Measurements from ENCODE around the gene SLC48A1.

SLC48A1 gene

GRCh38 chr12:47778881-47779280 lies 5.8 kb downstream of the SLC48A1 start:
- no peak for DNase-seq

GRCh38 chr12:47779301-47779942 lies 6.4 kb downstream of the SLC48A1 start:
- DNase-seq: peak; percentile 70 to 84

GRCh38 chr12:47779943-47780504 lies 7.0 kb downstream of the SLC48A1 start:
- DNase-seq: no peak

- DNase-seq: no peak
Measured at GRCh38 chr12:47781479-47782371, 8.7 kb downstream of the SLC48A1 start.

GRCh38 chr12:47782372-47782770 lies 9.3 kb downstream of the SLC48A1 start:
- DNase-seq: no peak

GRCh38 chr12:47783024-47783755 lies 10.2 kb downstream of the SLC48A1 start:
- DNase-seq: no peak

GRCh38 chr12:47783821-47784819 lies 11.1 kb downstream of the SLC48A1 start:
- no peak for DNase-seq

GRCh38 chr12:47785036-47785886 lies 12.2 kb downstream of the SLC48A1 start:
- no peak for DNase-seq

- DNase-seq: no peak
Measured at GRCh38 chr12:47785887-47786661, 13.0 kb downstream of the SLC48A1 start.

- DNase-seq: no peak
Measured at GRCh38 chr12:47786662-47787280, 13.7 kb downstream of the SLC48A1 start.

- DNase-seq: no peak
Measured at GRCh38 chr12:47787596-47788319, 14.7 kb downstream of the SLC48A1 start.

GRCh38 chr12:47789141-47789540 lies 16.1 kb downstream of the SLC48A1 start:
- no peak for DNase-seq

- DNase-seq: no peak
Measured at GRCh38 chr12:47789712-47790489, 16.9 kb downstream of the SLC48A1 start.

GRCh38 chr12:47790676-47791350 lies 17.8 kb downstream of the SLC48A1 start:
- no peak for DNase-seq

- no peak for DNase-seq
Measured at GRCh38 chr12:47791351-47791746, 18.3 kb downstream of the SLC48A1 start.

- DNase-seq: no peak
Measured at GRCh38 chr12:47791874-47792273, 18.8 kb downstream of the SLC48A1 start.

GRCh38 chr12:47793015-47793681 lies 20.1 kb downstream of the SLC48A1 start:
- DNase-seq: no peak
